GM12864 (cell line): ENCODE measurements around the gene ATG101.
"Not testable (repeated sequence)": the region's sequence is repeated elsewhere in the genome, so short reads cannot be mapped to it uniquely, and the experiment has no call there.

ENCODE experiments used
- DNase-seq: peaks from one replicate; pipeline ENCODE4 v3.0.0-alpha.2; 2011; ENCODE audit warnings: low read depth
- H3K4me3 ChIP-seq: 2 replicates; pipeline ENCODE4 v1.5.1; 2011; ENCODE audit warnings: mild to moderate bottlenecking, low read depth, low read length, control low read depth
- CTCF ChIP-seq: IDR thresholded peaks from 2 replicates; pipeline ENCODE4 v1.5.1; 2011; ENCODE audit warnings: low read depth, mild to moderate bottlenecking, moderate library complexity, low read length, control low read depth, inconsistent platforms; ENCODE audit errors: missing control alignments

ATG101 gene

DNA sequence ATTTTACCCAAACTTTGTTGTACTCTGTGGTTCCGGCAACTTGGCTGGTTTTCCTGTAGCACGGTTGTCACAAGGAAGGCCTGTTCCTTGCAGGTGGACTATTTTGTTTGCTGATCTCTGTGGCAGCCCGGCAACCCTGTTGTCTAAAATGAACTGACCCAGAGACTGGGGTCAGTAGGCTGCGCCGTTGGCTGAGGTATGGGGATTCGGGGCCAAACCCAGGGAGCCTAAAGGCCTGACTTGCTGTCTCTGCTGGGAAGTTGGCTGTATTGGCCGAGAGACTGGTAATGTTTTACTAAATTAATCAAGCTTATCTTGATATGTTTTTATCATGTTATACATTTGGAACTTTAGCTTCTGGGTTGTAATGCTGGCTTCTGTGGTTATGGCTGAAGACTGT lies 23.6 kb downstream of the ATG101 start:
- no peak overlapping the region for H3K4me3 ChIP-seq
- TF ChIP-seq CTCF: no peak
- DNase-seq: no peak

- no peak overlapping the region for H3K4me3 ChIP-seq
- no peak for DNase-seq
- TF ChIP-seq CTCF: no peak
Measured at GRCh38 chr12:52096332-52097044, 26.7 kb downstream of the ATG101 start.

DNA sequence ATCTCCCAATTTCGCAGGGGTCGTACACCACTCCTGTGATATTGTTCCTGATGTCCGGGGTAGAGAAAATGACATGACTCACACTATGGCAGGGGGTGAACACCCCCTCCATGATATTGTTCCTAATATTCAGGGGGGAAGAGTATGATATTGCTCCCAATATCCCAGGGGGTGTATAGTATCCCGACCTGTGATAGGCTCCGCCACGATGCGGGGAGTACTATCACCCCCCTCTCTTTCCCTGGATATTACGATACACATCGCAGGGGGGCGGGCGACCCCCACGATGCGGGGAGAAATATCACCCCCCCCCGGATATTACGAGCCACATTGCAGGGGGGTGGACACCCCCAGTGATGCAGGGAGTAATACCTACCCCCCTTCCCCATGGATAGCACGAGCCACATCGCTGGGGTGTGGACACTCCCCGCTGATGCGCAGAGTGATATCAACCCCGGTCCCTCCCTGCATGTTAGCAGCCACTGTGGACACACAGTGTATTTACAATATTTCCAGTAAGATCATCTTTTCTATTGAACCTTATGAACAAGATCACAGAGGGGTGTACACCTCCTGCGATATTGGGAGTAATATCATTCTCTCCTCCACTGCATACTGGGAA lies 27.4 kb downstream of the ATG101 start:
- H3K4me3 ChIP-seq: no peak overlapping the region
- DNase-seq: no peak
- no peak for TF ChIP-seq CTCF

GRCh38 chr12:52104431-52105089 lies 34.8 kb downstream of the ATG101 start:
- not testable (repeated sequence) for H3K4me3 ChIP-seq, DNase-seq

GRCh38 chr12:52116222-52117125 lies 46.7 kb downstream of the ATG101 start:
- H3K4me3 ChIP-seq: not testable (repeated sequence)

GRCh38 chr12:52117806-52118475 lies 48.2 kb downstream of the ATG101 start:
- not testable (repeated sequence) for H3K4me3 ChIP-seq
- peak; percentile 39 for DNase-seq

More at GRCh38 chr12:52116222-52117125, 46.7 kb downstream of the ATG101 start:
- TF ChIP-seq CTCF: peak; percentile 36
- DNase-seq: peak; percentile 47

- H3K4me3 ChIP-seq: no peak overlapping the region
- peak; percentile 83 for TF ChIP-seq CTCF
- DNase-seq: no peak
Measured at GRCh38 chr12:52119398-52120254, 49.8 kb downstream of the ATG101 start.
